Hindlimb muscle (tissue), 1 donor: ENCODE data around the gene MACROD1. TPM values are rescaled to one million over a fixed set of nuclear protein-coding genes. Genes with fewer than 3 reads are reported as not detected.

Source experiments
- DNase-seq: peaks from one replicate; pipeline ENCODE4 v3.0.0-alpha.2; 2013
- polyA plus RNA-seq: library from polyadenylated mRNA; unstranded; fragments of 120-200 nt; gene quantifications from one replicate; pipeline ENCODE4 v1.2.1, GENCODE V29; 2013; ENCODE audit not compliant: insufficient read length

Gene MACROD1
- polyA plus RNA-seq, 1 donor = 77.9 TPM

- no peak for DNase-seq
Observed at GRCh38 chr11:64072871-64073270, 93.0 kb downstream of the MACROD1 start.

GRCh38 chr11:64072403-64072802 is 93.5 kb downstream of the MACROD1 start:
- DNase-seq = no peak

- no peak for DNase-seq
Observed at GRCh38 chr11:64071849-64072248, 94.1 kb downstream of the MACROD1 start.

- DNase-seq = no peak
Observed at GRCh38 chr11:64070314-64070681, 95.6 kb downstream of the MACROD1 start.

GRCh38 chr11:64069401-64070313 is 96.3 kb downstream of the MACROD1 start:
- no peak for DNase-seq

GRCh38 chr11:64068705-64069400 is 97.1 kb downstream of the MACROD1 start:
- DNase-seq = no peak

- no peak for DNase-seq
Observed at GRCh38 chr11:64067230-64067993, 98.5 kb downstream of the MACROD1 start.

- DNase-seq = no peak
Observed at GRCh38 chr11:64065712-64066111, 100.2 kb downstream of the MACROD1 start.

GRCh38 chr11:64065141-64065465 is 100.8 kb downstream of the MACROD1 start:
- DNase-seq = no peak

- DNase-seq = no peak
Observed at GRCh38 chr11:64064374-64065140, 101.4 kb downstream of the MACROD1 start.

- DNase-seq = no peak
Observed at GRCh38 chr11:64063777-64064176, 102.1 kb downstream of the MACROD1 start.

GRCh38 chr11:64062185-64063039 is 103.5 kb downstream of the MACROD1 start:
- no peak for DNase-seq

GRCh38 chr11:64060861-64061444 is 105.0 kb downstream of the MACROD1 start:
- DNase-seq = no peak

- DNase-seq = no peak
Observed at GRCh38 chr11:64060263-64060860, 105.6 kb downstream of the MACROD1 start.

GRCh38 chr11:64059339-64060140 is 106.4 kb downstream of the MACROD1 start:
- DNase-seq = no peak

GRCh38 chr11:64058494-64058893 is 107.4 kb downstream of the MACROD1 start:
- peak; percentile 39 for DNase-seq

- DNase-seq = no peak
Observed at GRCh38 chr11:64057890-64058289, 108.0 kb downstream of the MACROD1 start.

GRCh38 chr11:64056861-64057260 is 109.1 kb downstream of the MACROD1 start:
- no peak for DNase-seq

- peak; percentile 76 for DNase-seq
Observed at GRCh38 chr11:64056213-64056785, 109.6 kb downstream of the MACROD1 start.
